ENCODE measurements around the gene IFNA4.
"Not testable (repeated sequence)": the region's sequence is repeated elsewhere in the genome, so short reads cannot be mapped to it uniquely, and the experiment has no call there.

The IFNA4 gene

GRCh38 chr9:21172156-21172555 is 15.2 kb downstream of the IFNA4 start:
- TF ChIP-seq CTCF (IDR thresholded peaks at IDR 0.05; ENCODE audit: insufficient read depth, low read depth, low read length, missing control alignments), result no peak
- no peak overlapping the region for H3K4me3 ChIP-seq (ENCODE audit: low read length)
- DNase-seq (ENCODE audit: low read depth), result no peak

DNA sequence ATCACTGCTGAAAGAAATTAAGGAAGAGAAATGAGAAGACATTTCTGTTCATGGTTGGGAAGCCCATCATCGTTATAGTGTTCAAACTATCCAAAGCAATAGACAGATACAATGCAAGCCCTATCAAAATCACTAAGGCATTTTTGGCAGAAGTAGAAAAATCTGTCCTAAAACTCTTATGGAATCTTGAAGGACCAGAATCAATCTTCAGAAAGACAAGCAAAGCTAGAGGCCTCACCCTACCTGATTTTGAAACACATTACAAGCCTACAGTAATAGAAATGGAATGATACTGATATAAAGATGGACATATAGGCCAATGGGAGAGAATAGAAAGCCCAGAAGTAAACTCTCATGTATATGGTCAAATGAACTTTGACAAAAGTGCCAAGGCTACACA is 16.0 kb downstream of the IFNA4 start:
- H3K4me3 ChIP-seq (ENCODE audit: low read length), result no peak overlapping the region
- no peak for TF ChIP-seq CTCF (IDR thresholded peaks at IDR 0.05; ENCODE audit: insufficient read depth, low read depth, low read length, missing control alignments)
- DNase-seq (ENCODE audit: low read depth), result no peak

GRCh38 chr9:21166560-21166959 is 20.8 kb downstream of the IFNA4 start, which contains the start of gene IFNA21:
IFNA21 (minus strand) TSS chr9:21166660; CDS start chr9:21166612, 48 bp downstream.
- not testable (repeated sequence) for H3K4me3 ChIP-seq (ENCODE audit: low read length); DNase-seq (ENCODE audit: low read depth)

- TF ChIP-seq CTCF (IDR thresholded peaks at IDR 0.05; ENCODE audit: insufficient read depth, low read depth, low read length, missing control alignments), result no peak
- no peak for DNase-seq (ENCODE audit: low read depth)
- no peak overlapping the region for H3K4me3 ChIP-seq (ENCODE audit: low read length)
These were observed 21.9 kb downstream of the IFNA4 start for GRCh38 chr9:21165516-21165915.

- DNase-seq (ENCODE audit: low read depth), result peak; percentile 13
- no peak overlapping the region for H3K4me3 ChIP-seq (ENCODE audit: low read length)
- TF ChIP-seq CTCF (IDR thresholded peaks at IDR 0.05; ENCODE audit: insufficient read depth, low read depth, low read length, missing control alignments), result no peak
These were observed 27.2 kb downstream of the IFNA4 start for GRCh38 chr9:21160178-21160577.

DNA sequence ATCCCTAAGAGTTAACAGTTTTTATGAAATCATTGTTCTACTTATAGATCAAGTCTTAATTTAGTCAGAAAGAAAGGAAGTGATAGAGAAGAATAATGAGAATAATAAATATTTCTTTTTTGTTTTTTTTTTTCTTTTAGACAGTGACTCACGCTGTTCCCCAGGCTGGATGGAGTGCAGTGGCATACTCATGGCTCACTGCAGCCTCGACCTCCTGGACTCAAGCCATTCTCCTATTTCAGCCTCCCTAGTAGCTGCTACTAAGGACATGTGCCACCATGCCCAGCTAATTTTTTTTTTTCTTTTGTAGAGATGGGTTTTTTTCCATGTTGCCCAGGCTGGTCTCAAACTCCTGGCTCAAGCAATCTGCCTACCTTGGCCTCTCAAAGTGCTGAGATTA is 31.9 kb downstream of the IFNA4 start:
- peak; percentile 31 for DNase-seq (ENCODE audit: low read depth)

DNA sequence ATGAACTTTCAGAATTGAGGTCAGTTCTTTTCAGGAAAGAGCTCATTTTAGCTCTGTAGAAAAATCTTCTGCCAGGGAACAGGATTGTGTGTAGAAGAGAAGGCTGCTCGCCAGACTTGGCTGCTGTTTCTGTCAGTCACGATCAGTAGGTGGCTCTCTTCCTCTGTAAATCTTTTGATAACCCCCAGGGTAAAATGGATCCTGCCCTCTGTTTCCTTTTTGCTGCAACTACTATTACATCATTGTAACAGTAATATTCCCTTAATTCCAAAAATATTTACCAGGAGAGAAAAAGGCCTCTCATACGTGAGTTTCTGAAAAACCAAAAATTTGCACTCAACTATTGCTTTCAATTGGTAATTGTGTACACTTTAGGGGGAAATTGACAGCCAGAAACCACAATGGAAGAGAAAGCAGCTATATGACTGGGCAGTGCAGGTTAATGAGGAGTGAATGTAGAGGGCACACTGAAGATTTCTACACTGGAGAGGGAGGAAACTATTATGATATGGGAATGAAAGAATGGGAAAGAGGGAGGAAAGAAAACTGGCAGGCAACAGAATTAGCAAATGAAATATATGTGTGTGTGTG is 33.3 kb downstream of the IFNA4 start:
- no peak overlapping the region for H3K4me3 ChIP-seq (ENCODE audit: low read length)
- peak; percentile 48 for DNase-seq (ENCODE audit: low read depth)
- TF ChIP-seq CTCF (IDR thresholded peaks at IDR 0.05; ENCODE audit: insufficient read depth, low read depth, low read length, missing control alignments), result peak; percentile 23

More for the DNA sequence above, 31.9 kb downstream of the IFNA4 start:
- no peak overlapping the region for H3K4me3 ChIP-seq (ENCODE audit: low read length)
- no peak for TF ChIP-seq CTCF (IDR thresholded peaks at IDR 0.05; ENCODE audit: insufficient read depth, low read depth, low read length, missing control alignments)

All from epithelial cell of esophagus (primary cell).